Epithelial cell of esophagus (primary cell): Measurements from ENCODE around the gene IL10RA.
"Not testable (repeated sequence)": the region's sequence is repeated elsewhere in the genome, so short reads cannot be mapped to it uniquely, and the experiment has no call there.

Experiments used
- DNase-seq: peaks from one replicate; pipeline ENCODE4 v3.0.0; 2010; ENCODE audit warnings: low read depth
- H3K4me3 ChIP-seq: 2 replicates; pipeline ENCODE4 v1.5.1; 2011; ENCODE audit warnings: mild to moderate bottlenecking, low read length, control low read depth
- CTCF ChIP-seq: IDR thresholded peaks from 2 replicates; pipeline ENCODE4 v1.5.1; 2011; ENCODE audit warnings: low read depth, mild to moderate bottlenecking, low read length, control low read depth, inconsistent platforms; ENCODE audit not compliant: insufficient read depth; ENCODE audit errors: missing control alignments

Gene IL10RA

GRCh38 chr11:118003456-118003855 is 17.3 kb downstream of the IL10RA start:
- no peak overlapping the region for H3K4me3 ChIP-seq
- no peak for DNase-seq
- no peak for TF ChIP-seq CTCF

DNA sequence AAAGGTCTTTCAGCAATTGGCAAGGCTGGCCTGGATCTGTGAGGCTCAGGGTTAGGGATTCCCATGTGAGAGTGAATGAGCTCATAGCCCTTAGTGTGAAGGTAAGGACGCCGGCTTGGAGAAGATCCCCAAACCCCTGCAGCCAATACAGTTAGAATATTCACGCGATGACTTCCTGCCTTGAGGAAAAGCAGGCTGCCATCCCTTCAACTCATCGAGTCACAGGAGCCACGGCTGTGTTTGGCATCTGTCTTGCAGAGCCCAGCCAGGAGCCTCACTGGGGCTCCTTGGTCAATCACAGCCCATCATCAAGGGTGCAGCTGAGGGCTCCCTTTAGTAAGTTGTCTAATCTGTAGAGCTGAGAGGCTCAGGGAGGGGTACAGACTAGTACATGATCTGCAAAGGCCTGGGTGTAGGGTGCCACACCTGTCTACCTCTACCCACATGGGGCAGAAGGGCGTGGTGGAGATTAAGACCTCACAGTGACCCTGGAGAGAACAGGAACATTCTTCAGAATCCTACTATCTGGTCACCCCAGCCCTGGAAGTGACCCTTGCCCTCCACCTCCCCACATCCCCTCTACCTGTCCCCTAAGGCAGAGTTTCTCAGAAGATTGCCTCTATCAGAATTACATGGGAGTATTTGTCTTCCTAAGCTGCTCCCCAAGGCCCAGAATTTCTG is 18.5 kb downstream of the IL10RA start:
- H3K4me3 ChIP-seq, result no peak overlapping the region
- TF ChIP-seq CTCF, result no peak
- no peak for DNase-seq

GRCh38 chr11:118005224-118006152 is 19.3 kb downstream of the IL10RA start:
- TF ChIP-seq CTCF, result no peak
- no peak for DNase-seq
- H3K4me3 ChIP-seq, result no peak overlapping the region

DNA sequence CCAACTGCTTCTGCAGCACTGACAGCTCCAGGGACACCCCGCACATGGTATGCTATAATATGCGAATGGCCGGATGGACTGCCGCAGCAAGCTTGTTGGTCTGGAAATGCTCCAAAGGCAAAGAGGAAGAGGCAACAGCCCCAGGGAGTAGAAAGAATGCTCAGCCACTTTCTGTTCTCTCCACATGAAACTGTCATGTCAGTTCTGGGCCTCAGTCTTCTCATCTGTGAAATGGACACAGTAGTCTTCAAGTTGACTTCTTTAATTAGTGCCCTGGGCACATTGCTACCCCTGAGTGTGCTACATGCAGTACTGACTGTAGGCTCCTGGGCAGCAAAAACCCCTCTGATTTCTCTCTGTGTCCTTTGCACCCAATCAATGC is 19.9 kb downstream of the IL10RA start:
- no peak for TF ChIP-seq CTCF
- DNase-seq, result no peak
- no peak overlapping the region for H3K4me3 ChIP-seq

- H3K4me3 ChIP-seq, result no peak overlapping the region
- TF ChIP-seq CTCF, result no peak
- DNase-seq, result no peak
Measured at GRCh38 chr11:118007040-118007439, 20.8 kb downstream of the IL10RA start.

DNA sequence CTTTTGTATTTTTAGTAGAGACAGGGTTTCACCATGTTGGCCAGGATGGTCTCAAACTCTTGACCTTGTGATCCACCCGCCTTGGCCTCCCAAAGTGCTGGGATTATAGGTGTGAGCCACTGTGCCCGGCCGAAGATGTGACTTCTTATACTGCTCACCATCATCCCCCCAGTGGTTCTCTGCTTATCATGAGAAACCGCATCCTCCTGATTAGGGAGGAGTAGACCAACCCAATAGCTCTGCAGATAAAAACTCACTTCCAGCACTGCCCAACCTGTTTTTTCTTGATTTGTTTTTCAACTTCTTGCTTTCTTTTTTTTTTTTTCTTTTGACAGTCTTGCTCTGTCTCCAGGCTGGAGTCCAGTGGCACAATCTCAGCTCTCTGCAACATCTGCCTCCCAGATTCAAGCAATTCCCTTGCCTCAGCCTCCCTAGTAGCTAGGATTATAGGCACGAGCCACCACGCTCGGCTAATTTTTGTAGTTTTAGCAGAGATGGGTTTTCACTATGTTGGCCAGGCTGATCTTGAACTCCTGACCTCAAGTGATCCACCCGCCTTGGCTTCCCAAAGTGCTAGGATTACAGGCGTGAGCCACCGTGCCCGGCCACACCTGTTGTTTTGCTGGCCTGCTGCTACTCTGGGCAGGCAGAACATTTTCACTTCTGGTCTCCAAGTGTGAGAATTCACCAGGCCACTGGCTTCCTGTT is 21.5 kb downstream of the IL10RA start:
- not testable (repeated sequence) for DNase-seq, H3K4me3 ChIP-seq

DNA sequence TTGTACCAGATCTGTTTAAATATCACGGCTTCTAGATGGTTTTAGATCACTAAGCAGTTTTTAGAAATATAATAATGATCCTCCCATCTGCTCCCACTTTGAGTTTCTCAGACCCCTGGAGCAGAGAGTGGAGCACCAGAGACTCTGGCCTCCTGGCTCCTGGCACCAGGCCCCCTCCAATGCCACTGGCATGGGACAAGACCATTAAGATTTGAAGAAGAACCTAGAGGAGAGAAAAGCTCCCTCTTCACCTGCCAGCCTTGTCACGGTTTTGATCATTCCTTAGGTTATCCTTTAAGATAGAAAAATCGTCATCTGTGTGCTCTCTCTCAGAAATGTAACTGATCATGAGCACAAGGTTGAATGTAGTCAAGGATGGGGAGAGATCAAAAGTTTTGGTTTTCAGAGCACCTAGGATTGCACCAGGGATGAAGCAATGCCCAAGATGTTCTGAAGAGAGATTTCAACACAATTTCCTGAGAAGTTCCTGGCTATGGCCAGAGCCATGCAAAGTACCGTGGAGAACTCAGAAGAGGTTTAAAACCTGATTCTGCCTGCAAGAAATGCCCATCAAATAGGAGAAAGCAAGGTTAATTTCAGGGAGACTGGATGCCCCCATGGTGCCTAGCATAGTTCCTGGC is 22.2 kb downstream of the IL10RA start:
- TF ChIP-seq CTCF, result no peak
- no peak for DNase-seq

More for the DNA sequence above, 22.2 kb downstream of the IL10RA start:
- no peak overlapping the region for H3K4me3 ChIP-seq
